Type B pancreatic cell (in vitro differentiated cells): ENCODE measurements around the gene RGS7BP. TPM values are rescaled to one million over a fixed set of nuclear protein-coding genes. Genes with fewer than 3 reads are reported as not detected.
"Not testable (repeated sequence)": the region's sequence is repeated elsewhere in the genome, so short reads cannot be mapped to it uniquely, and the experiment has no call there.

Experiments used
- DNase-seq: peaks from one replicate; pipeline ENCODE4 v3.0.0; 2021; ENCODE audit warnings: mixed read lengths; ENCODE audit not compliant: unreplicated experiment; ENCODE audit errors: extremely low spot score
- H3K27ac Mint-ChIP-seq: 2 replicates; pipeline ENCODE4 v1.8.0; 2021; ENCODE audit warnings: mild to moderate bottlenecking, mixed read lengths
- H3K27me3 Mint-ChIP-seq: 2 replicates; pipeline ENCODE4 v1.8.0; 2021; ENCODE audit warnings: mixed read lengths
- H3K36me3 Mint-ChIP-seq: 2 replicates; pipeline ENCODE4 v1.8.0; 2021; ENCODE audit warnings: mixed read lengths
- H3K4me1 Mint-ChIP-seq: one replicate; pipeline ENCODE4 v1.8.0; 2021; ENCODE audit warnings: mixed read lengths; ENCODE audit not compliant: unreplicated experiment
- H3K4me3 Mint-ChIP-seq: 2 replicates; pipeline ENCODE4 v1.8.0; 2021; ENCODE audit warnings: mild to moderate bottlenecking, mixed read lengths
- H3K9me3 Mint-ChIP-seq: 2 replicates; pipeline ENCODE4 v1.8.0; 2021; ENCODE audit warnings: mixed read lengths
- CTCF ChIP-seq: fragments of 200-600 bp; sonication (generic); conservative IDR thresholded peaks from 2 replicates; pipeline ENCODE4 v1.5.0; 2021; ENCODE audit warnings: antibody characterized with exemption, mild to moderate bottlenecking
- total RNA-seq: library from RNA; stranded (reverse); gene quantifications from 2 replicates; pipeline ENCODE4 v1.2.1, GENCODE V29; 2021; ENCODE audit warnings: low replicate concordance

RGS7BP gene
- total RNA-seq, 1 donor from 2014 or later: 2.0 TPM

- Mint-ChIP-seq H3K9me3 (peaks cover 3% of the 10 kb centered on the region), H3K27ac (no peak overlapping the region), H3K27me3 (no peaks in the 10 kb centered on the region), H3K4me1 (peaks cover 4% of the 10 kb centered on the region), H3K36me3 (no peaks in the 10 kb centered on the region), H3K4me3 (no peak overlapping the region)
- TF ChIP-seq CTCF: no peak
- DNase-seq: no peak
Observed at GRCh38 chr5:64534033-64534432, 28.2 kb downstream of the RGS7BP start.

- H3K27me3 Mint-ChIP-seq: no peaks in the 10 kb centered on the region
- peaks cover 7% of the 10 kb centered on the region for H3K9me3 Mint-ChIP-seq
- no peak overlapping the region for H3K27ac Mint-ChIP-seq
- no peak for DNase-seq
- H3K4me1 Mint-ChIP-seq: no peaks in the 10 kb centered on the region
- TF ChIP-seq CTCF: no peak
- H3K4me3 Mint-ChIP-seq: no peak overlapping the region
- no peaks in the 10 kb centered on the region for H3K36me3 Mint-ChIP-seq
Observed at GRCh38 chr5:64557911-64558310, 52.1 kb downstream of the RGS7BP start.

GRCh38 chr5:64558641-64559040, 52.8 kb downstream of the RGS7BP start:
- not testable (repeated sequence) for H3K4me1 Mint-ChIP-seq, H3K27ac Mint-ChIP-seq, H3K27me3 Mint-ChIP-seq, H3K36me3 Mint-ChIP-seq, H3K4me3 Mint-ChIP-seq, DNase-seq, H3K9me3 Mint-ChIP-seq

GRCh38 chr5:64566310-64566916, 60.6 kb downstream of the RGS7BP start:
- no peak overlapping the region for H3K4me3 Mint-ChIP-seq

GRCh38 chr5:64569858-64570257, 64.0 kb downstream of the RGS7BP start:
- H3K4me3 Mint-ChIP-seq: no peak overlapping the region
- H3K9me3 Mint-ChIP-seq: no peaks in the 10 kb centered on the region
- no peaks in the 10 kb centered on the region for H3K27me3 Mint-ChIP-seq
- no peak for TF ChIP-seq CTCF
- no peaks in the 10 kb centered on the region for H3K36me3 Mint-ChIP-seq
- no peak overlapping the region for H3K27ac Mint-ChIP-seq
- no peak for DNase-seq
- peaks cover 14% of the 10 kb centered on the region for H3K4me1 Mint-ChIP-seq

More at GRCh38 chr5:64566310-64566916, 60.6 kb downstream of the RGS7BP start:
- Mint-ChIP-seq H3K9me3 (no peaks in the 10 kb centered on the region), H3K27me3 (no peaks in the 10 kb centered on the region), H3K4me1 (peaks cover 14% of the 10 kb centered on the region), H3K27ac (no peak overlapping the region), H3K36me3 (no peaks in the 10 kb centered on the region)
- TF ChIP-seq CTCF: no peak
- DNase-seq: no peak

- Mint-ChIP-seq H3K36me3 (no peaks in the 10 kb centered on the region), H3K27me3 (no peaks in the 10 kb centered on the region), H3K9me3 (no peaks in the 10 kb centered on the region), H3K4me1 (peaks cover 14% of the 10 kb centered on the region), H3K4me3 (no peak overlapping the region), H3K27ac (no peak overlapping the region)
- DNase-seq: no peak
- no peak for TF ChIP-seq CTCF
Observed at GRCh38 chr5:64570395-64570996, 64.7 kb downstream of the RGS7BP start.
